Ovary (tissue), 9 donors: ENCODE measurements around the gene LIMA1. TPM values are rescaled to one million over a fixed set of nuclear protein-coding genes. Genes with fewer than 3 reads are reported as not detected.

ENCODE experiments used
- DNase-seq, 5 donors: peaks; one replicate each; pipeline ENCODE4 v3.0.0-alpha.2; 2019 to 2020
- H3K27ac ChIP-seq, 2 donors: fragments of 200-600 bp; one replicate each; pipeline versions ENCODE4 v1.5.1 to v1.8.0; 2019 to 2022
- H3K27me3 ChIP-seq: fragments of 200-600 bp; one replicate; pipeline ENCODE4 v1.8.0; 2022
- H3K36me3 ChIP-seq: fragments of 200-600 bp; sonication (generic); one replicate; pipeline ENCODE4 v1.5.1; 2019
- H3K4me1 ChIP-seq: one replicate; pipeline ENCODE4 v1.8.1; 2013; ENCODE audit warnings: mild to moderate bottlenecking, moderate library complexity; ENCODE audit not compliant: insufficient read depth
- H3K4me3 ChIP-seq: fragments of 200-600 bp; sonication (generic); one replicate; pipeline ENCODE4 v1.5.1; 2017
- H3K9me3 ChIP-seq, 2 donors: fragments of 200-600 bp in 1 of 2; sonication (generic) in 1 of 2; one replicate each; pipeline versions ENCODE4 v1.5.1 to v1.8.1; 2013 to 2019; ENCODE audit warnings: mild to moderate bottlenecking in 1 of 2, moderate library complexity in 1 of 2
- EP300 ChIP-seq: sonication (generic); formaldehyde crosslinking; IDR thresholded peaks from one replicate; pipeline ENCODE4 v1.6.1; 2017; ENCODE audit warnings: antibody characterized with exemption
- POLR2A ChIP-seq: fragments of 450-650 bp; IDR thresholded peaks from one replicate; pipeline ENCODE4 v1.6.1; 2017; ENCODE audit warnings: antibody characterized with exemption, mild to moderate bottlenecking, moderate library complexity
- WGBS, 3 donors: extraction: QIAGEN DNeasy Blood & Tissue Kit in 1 of 3; methylation state at CpG; one replicate each; pipeline versions ENCODE4 v1.1.5 to v1.1.7; 2013 to 2017; 5-methylcytosine and 5-hydroxymethylcytosine counted together
- intact Hi-C, 4 donors: fragments of 100-400 bp; cut with DNase I; formaldehyde crosslinking; loops; one replicate each; pipeline versions ENCODE4 v1.11.0 to v1.15.1; 2022 to 2023
- polyA plus RNA-seq, 2 donors: library from polyadenylated mRNA; stranded (reverse); fragments of 200-250 nt in 1 of 2; fragments of 350-450 nt in 1 of 2; fragmentation: Illumina TruSeq in 1 of 2; extraction: RNeasy Lipid Tissue Mini Kit (QIAGEN cat#74804) in 1 of 2; gene quantifications; one replicate each; pipeline ENCODE4 v1.2.3, GENCODE V29; 2013 to 2014
- total RNA-seq, 7 donors: library from RNA; depleted of rRNA in 2 of 7; stranded (reverse); fragments of >200 nt in 2 of 7; fragmentation: NEBNext Ultra II Directional in 3 of 7; extraction: Animal tissue kit (Norgen Biotek cat#: 25700) in 3 of 7; gene quantifications; one replicate each; pipeline versions ENCODE4 v1.1.0 to v1.2.4, GENCODE V29; 2016 to 2023
- TF ChIP-seq, protein P1 (sequence below), 3 donors: fragments of 450-650 bp in 2 of 3; fragments of 200-600 bp in 1 of 3; IDR thresholded peaks; one replicate each; pipeline versions ENCODE4 v1.5.1 to v1.8.0; 2016 to 2022; ENCODE audit warnings: antibody characterized with exemption in 3 of 3, mild to moderate bottlenecking in 1 of 3
- donor health status: DM: no; HTN: no; CAD: no; lungs with moderate emphysema.
- donor health status: DM: no; HTN: no; CAD: no.
- donor health status: Bipolar disorder and iron deficiency.
- donor health status: DM: yes; HTN: yes; CAD: no.
- donor health status: DM: no; HTN: no; CAD: no.
- donor health status: DM: yes; HTN: yes; CAD: no.

LIMA1 gene
- total and polyA plus RNA-seq, 9 donors = 28.0 to 80.0 (median 45.2) TPM

DNA sequence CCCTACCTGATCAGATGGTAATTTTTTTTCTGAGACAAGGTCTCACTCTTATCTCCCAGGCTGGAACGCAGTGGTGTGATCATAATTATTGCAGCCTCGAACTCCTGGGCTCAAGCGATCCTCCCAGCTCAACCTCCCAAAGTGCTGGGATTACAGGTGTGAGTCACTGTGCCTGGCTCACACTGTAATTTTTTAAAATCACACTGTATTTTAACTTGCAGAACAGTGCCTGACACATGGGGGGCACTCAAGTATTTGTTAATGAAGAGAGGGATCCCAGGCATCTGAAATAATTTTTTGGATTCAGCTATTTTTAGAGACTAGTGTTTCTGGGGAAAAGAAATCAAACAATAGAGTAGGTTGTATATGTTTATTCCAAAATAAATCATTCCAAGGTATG is 21.7 kb downstream of the LIMA1 start:
- intact Hi-C loops = no loop called here
- Histone ChIP-seq H3K9me3 (no peaks in the 10 kb centered on the region), H3K27ac (no peak overlapping the region), H3K36me3 (no peaks in the 10 kb centered on the region), H3K4me3 (no peak overlapping the region), H3K27me3 (no peaks in the 10 kb centered on the region), H3K4me1 (peaks cover 9% of the 10 kb centered on the region)
- WGBS, 3 donors = 81 to 88% (median 84%) methylated on average over 3 of the region's 3 CpGs
- no peak for TF ChIP-seq EP300
- TF ChIP-seq, protein P1, sequence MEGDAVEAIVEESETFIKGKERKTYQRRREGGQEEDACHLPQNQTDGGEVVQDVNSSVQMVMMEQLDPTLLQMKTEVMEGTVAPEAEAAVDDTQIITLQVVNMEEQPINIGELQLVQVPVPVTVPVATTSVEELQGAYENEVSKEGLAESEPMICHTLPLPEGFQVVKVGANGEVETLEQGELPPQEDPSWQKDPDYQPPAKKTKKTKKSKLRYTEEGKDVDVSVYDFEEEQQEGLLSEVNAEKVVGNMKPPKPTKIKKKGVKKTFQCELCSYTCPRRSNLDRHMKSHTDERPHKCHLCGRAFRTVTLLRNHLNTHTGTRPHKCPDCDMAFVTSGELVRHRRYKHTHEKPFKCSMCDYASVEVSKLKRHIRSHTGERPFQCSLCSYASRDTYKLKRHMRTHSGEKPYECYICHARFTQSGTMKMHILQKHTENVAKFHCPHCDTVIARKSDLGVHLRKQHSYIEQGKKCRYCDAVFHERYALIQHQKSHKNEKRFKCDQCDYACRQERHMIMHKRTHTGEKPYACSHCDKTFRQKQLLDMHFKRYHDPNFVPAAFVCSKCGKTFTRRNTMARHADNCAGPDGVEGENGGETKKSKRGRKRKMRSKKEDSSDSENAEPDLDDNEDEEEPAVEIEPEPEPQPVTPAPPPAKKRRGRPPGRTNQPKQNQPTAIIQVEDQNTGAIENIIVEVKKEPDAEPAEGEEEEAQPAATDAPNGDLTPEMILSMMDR (IDR thresholded peaks at IDR 0.05) = no peak
- no peak for TF ChIP-seq POLR2A
- DNase-seq = no peak

DNA sequence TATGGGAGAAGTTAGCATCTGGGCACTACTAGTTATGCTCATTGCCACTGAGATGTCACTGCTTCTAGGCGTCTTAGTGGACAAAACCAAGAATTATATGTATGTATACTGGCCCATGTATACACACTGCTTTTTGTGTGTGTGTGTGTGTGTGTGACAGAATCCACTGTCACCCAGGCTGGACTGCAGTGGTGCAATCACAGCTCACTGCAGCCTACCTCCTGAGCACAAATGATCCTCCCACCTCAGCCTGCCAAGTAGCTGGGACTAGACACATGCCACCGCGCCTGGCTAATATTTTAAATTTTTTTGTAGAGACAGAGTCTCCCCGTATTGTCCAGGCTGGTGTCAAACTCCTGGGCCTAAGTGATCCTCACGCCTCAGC is 25.2 kb downstream of the LIMA1 start:
- Histone ChIP-seq H3K4me1 (peaks cover 9% of the 10 kb centered on the region), H3K27me3 (no peaks in the 10 kb centered on the region), H3K27ac (no peak overlapping the region), H3K36me3 (no peaks in the 10 kb centered on the region), H3K4me3 (no peak overlapping the region), H3K9me3 (no peaks in the 10 kb centered on the region)
- DNase-seq = no peak
- intact Hi-C loops = no loop called here
- WGBS, 3 donors = 61 to 75% (median 71%) methylated on average over 5 of the region's 5 CpGs
- TF ChIP-seq EP300 (no peak), POLR2A (no peak)
- TF ChIP-seq, protein P1 (IDR thresholded peaks at IDR 0.05) = no peak

DNA sequence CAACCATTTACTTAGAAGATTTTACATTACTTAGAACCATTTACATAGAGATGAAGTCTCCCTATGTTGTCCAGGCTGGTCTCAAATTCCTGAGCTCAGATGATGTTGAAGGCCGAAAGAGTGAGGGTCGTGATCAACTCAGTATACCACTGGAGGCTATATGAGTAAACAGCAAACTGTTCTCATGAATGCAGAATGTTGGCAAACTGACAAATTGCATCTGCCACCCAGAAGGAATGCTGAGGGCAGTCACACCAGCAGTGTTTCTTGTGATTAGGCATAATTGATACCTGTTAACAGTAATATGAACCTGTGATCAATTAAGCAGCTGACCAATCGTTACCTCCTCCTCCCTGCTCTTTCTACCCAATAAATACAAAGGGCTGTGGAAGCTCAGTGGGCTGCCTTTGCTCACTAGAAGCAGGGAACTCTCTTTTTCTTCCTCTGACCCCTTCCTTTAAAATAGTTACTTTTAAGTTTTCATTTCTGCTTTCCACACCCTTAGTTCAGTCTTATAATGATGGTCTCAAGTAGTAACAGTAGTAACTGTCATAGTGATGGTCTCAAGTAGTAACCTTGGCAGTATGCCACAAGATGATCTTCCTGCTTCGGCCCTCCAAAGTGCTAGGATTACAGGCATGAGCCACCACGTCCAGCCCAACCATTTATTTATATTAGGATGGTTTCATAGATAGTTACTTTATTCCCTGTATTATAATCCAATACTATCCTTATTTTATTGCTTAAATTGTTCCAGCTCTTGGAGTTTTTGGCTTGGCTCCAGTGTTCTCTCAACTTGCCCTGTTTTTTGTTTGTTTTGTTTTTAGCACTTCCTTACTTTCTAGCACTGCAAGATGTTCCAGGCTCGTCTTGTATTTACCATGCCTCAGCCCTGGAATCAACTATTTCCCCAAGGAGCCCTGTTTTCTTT is 25.8 kb downstream of the LIMA1 start:
- 40 to 44% (median 43%) methylated on average over 6 of the region's 6 CpGs for WGBS, 3 donors
- Histone ChIP-seq H3K27ac (no peak overlapping the region), H3K36me3 (no peaks in the 10 kb centered on the region), H3K9me3 (no peaks in the 10 kb centered on the region), H3K4me3 (no peak overlapping the region), H3K4me1 (peaks cover 9% of the 10 kb centered on the region), H3K27me3 (no peaks in the 10 kb centered on the region)
- intact Hi-C loops = no loop called here
- peak in 2 of 5 donors; percentile 26 to 58 for DNase-seq
- TF ChIP-seq POLR2A (no peak), EP300 (no peak)
- TF ChIP-seq, protein P1 (IDR thresholded peaks at IDR 0.05) = no peak

DNA sequence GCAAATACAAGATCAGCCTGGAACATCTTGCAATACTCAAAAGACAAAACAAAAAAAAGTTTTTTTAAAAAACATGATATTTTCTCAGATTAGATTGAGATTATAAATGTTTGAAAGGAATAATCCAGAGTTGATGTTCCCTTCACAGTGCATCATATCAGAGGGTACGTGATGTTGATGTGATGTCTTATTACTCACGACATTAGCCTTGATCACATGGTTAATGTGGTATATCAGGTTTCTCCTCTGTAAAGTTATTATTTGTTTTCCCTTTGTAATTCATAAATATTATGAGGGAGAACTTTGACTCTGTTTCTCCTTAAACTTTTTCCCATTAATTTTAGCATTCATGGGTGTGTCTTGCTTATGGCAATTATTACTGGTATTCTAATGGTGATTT is 26.6 kb downstream of the LIMA1 start:
- no peaks in the 10 kb centered on the region for H3K36me3 ChIP-seq
- no peaks in the 10 kb centered on the region for H3K9me3 ChIP-seq
- H3K4me3 ChIP-seq = no peak overlapping the region
- intact Hi-C loops = no loop called here
- no peak for DNase-seq
- 85 to 93% (median 88%) methylated on average over 2 of the region's 2 CpGs for WGBS, 3 donors
- H3K27ac ChIP-seq = no peak overlapping the region
- TF ChIP-seq, protein P1 (IDR thresholded peaks at IDR 0.05) = no peak
- TF ChIP-seq POLR2A (no peak), EP300 (no peak)
- H3K27me3 ChIP-seq = no peaks in the 10 kb centered on the region
- peaks cover 9% of the 10 kb centered on the region for H3K4me1 ChIP-seq
